HepG2 (cell line): ENCODE results near the gene ZPR1. TPM values are rescaled to one million over a fixed set of nuclear protein-coding genes. Genes with fewer than 3 reads are reported as not detected.

Experiments used
- ATAC-seq: fragments of 200-7000 bp; cut with Tn5 transposase; 3 replicates; pipeline ENCODE4 v1.9.1; 2020; ENCODE audit warnings: mild to moderate bottlenecking, moderate library complexity
- BruUV-seq: library from RNA; stranded (reverse); fragments of 400-500 nt; replicated peaks from 2 replicates; lab custom pipeline; 2021; lab: Mats Ljungman, UMichigan
- CTCF ChIA-PET: fragments of 300-600 bp; formaldehyde crosslinking; extraction: SDS; loops from one replicate; lab custom pipeline; 2021; ENCODE audit warnings: low total read pairs, inconsistent platforms, low intra/inter-chr PET ratio; lab: Yijun Ruan, JAX
- POLR2A ChIA-PET: fragments of 350-600 bp; sonication (Branson Sonifier 250); formaldehyde crosslinking; loops from one replicate; lab custom pipeline; 2020; ENCODE audit warnings: antibody characterized with exemption, inconsistent platforms; lab: Yijun Ruan, JAX
- DNase-seq: peaks from one replicate; pipeline ENCODE4 v3.0.0-alpha.2; 2015; ENCODE audit warnings: low spot score
- FAIRE-seq: peaks from 3 replicates; lab custom pipeline; 2011; peaks lifted over from hg19 to GRCh38; lab: Jason Lieb, UNC
- H2AFZ ChIP-seq: one replicate; pipeline ENCODE4 v1.6.1; 2011; ENCODE audit warnings: low read length, inconsistent platforms
- H3K27ac ChIP-seq: fragments of 300-600 bp; 3 replicates; pipeline ENCODE4 v1.8.0; 2011; ENCODE audit warnings: mixed run types, mild to moderate bottlenecking, mixed read lengths, low read length, inconsistent platforms; ENCODE audit not compliant: insufficient read depth; ENCODE audit errors: extremely low read length
- H3K27me3 ChIP-seq, 2 experiments: fragments of 200-600 bp in 1 of 2; 2 replicates in 1 of 2; 3 replicates in 1 of 2; pipeline versions ENCODE4 v1.6.0 to v1.8.0; 2011; ENCODE audit warnings: low read length in 2 of 2, mild to moderate bottlenecking in 2 of 2, moderate library complexity in 2 of 2, inconsistent platforms in 1 of 2; ENCODE audit not compliant: insufficient read depth in 2 of 2, control insufficient read depth in 1 of 2
- H3K36me3 ChIP-seq, 2 experiments: fragments of 200-600 bp in 1 of 2; replicated peaks in 1 of 2; 2 replicates in 1 of 2; 3 replicates in 1 of 2; pipeline versions ENCODE4 v1.5.1 to v1.8.0; 2011; ENCODE audit warnings: low read length in 2 of 2, inconsistent platforms in 1 of 2; ENCODE audit not compliant: insufficient read depth in 2 of 2, control insufficient read depth in 1 of 2
- H3K4me1 ChIP-seq: 2 replicates; pipeline ENCODE4 v1.5.1; 2012; ENCODE audit warnings: low read length, inconsistent platforms; ENCODE audit not compliant: insufficient read depth
- H3K4me2 ChIP-seq: 2 replicates; pipeline ENCODE4 v1.6.0; 2011; ENCODE audit warnings: low read depth, low read length, inconsistent platforms
- H3K4me3 ChIP-seq, 3 experiments: fragments of 200-600 bp in 1 of 3; sonication (generic), shearing (Covaris generic) in 1 of 3; replicated peaks in 1 of 3; 2 replicates each; pipeline ENCODE4 v1.5.1; 2011 to 2016; ENCODE audit warnings: low read length in 3 of 3, inconsistent platforms in 2 of 3, low read depth in 2 of 3, mild to moderate bottlenecking in 2 of 3, control low read depth in 1 of 3, mixed read lengths in 1 of 3; ENCODE audit not compliant: insufficient read depth in 1 of 3
- H3K79me2 ChIP-seq: one replicate; pipeline ENCODE4 v1.6.1; 2011; ENCODE audit warnings: low read length, inconsistent platforms; ENCODE audit not compliant: insufficient read depth
- H3K9ac ChIP-seq: 2 replicates; pipeline ENCODE4 v1.6.0; 2011; ENCODE audit warnings: mild to moderate bottlenecking, low read depth, low read length, inconsistent platforms; ENCODE audit not compliant: insufficient read depth
- H3K9me3 ChIP-seq: 2 replicates; pipeline ENCODE4 v1.5.1; 2012; ENCODE audit warnings: mild to moderate bottlenecking, low read length
- H4K20me1 ChIP-seq: 2 replicates; pipeline ENCODE4 v1.6.0; 2011; ENCODE audit warnings: inconsistent platforms, mild to moderate bottlenecking, low read length, moderate library complexity; ENCODE audit not compliant: insufficient read depth
- ARHGAP35 ChIP-seq: sonication (generic); formaldehyde crosslinking; IDR thresholded peaks from 2 replicates; pipeline ENCODE4 v1.9.0; 2022; ENCODE audit warnings: mild to moderate bottlenecking, inconsistent platforms, moderate library complexity, missing genetic modification reagents, borderline replicate concordance
- RFXAP ChIP-seq: sonication (generic); formaldehyde crosslinking; IDR thresholded peaks from 2 replicates; pipeline ENCODE4 v1.4.0; 2020; ENCODE audit warnings: missing genetic modification reagents, borderline replicate concordance
- SMAD3 ChIP-seq: sonication (generic); formaldehyde crosslinking; IDR thresholded peaks from 2 replicates; pipeline ENCODE4 v1.4.0; 2020; ENCODE audit warnings: missing genetic modification reagents
- SMARCE1 ChIP-seq: fragments of 450-650 bp; IDR thresholded peaks from 2 replicates; pipeline ENCODE4 v1.6.1; 2017; ENCODE audit warnings: borderline replicate concordance
- SOX13 ChIP-seq, 3 experiments: fragments of 450-650 bp in 1 of 3; sonication (generic) in 1 of 3; formaldehyde crosslinking in 1 of 3; IDR thresholded peaks in 2 of 3; conservative IDR thresholded peaks in 1 of 3; 2 replicates each; pipeline versions ENCODE4 v1.5.0 to v1.6.1; 2016 to 2020; ENCODE audit warnings: antibody characterized with exemption in 1 of 3, mild to moderate bottlenecking in 1 of 3, missing compliant biosample characterization in 1 of 3, missing genetic modification reagents in 1 of 3, moderate library complexity in 1 of 3
- ZNF333 ChIP-seq: sonication (generic); formaldehyde crosslinking; IDR thresholded peaks from 2 replicates; pipeline ENCODE4 v1.4.0; 2020; ENCODE audit warnings: mild to moderate bottlenecking, missing genetic modification reagents, borderline replicate concordance
- ZNF510 ChIP-seq: sonication (generic); formaldehyde crosslinking; IDR thresholded peaks from 2 replicates; pipeline ENCODE4 v1.4.0; 2020; ENCODE audit warnings: low read depth, mild to moderate bottlenecking, missing genetic modification reagents
- ZNF572 ChIP-seq: sonication (generic); formaldehyde crosslinking; IDR thresholded peaks from 2 replicates; pipeline ENCODE4 v1.5.1; 2020; ENCODE audit warnings: mild to moderate bottlenecking, missing genetic modification reagents
- ZNF615 ChIP-seq: sonication (generic); formaldehyde crosslinking; IDR thresholded peaks from 2 replicates; pipeline ENCODE4 v1.5.0; 2020; ENCODE audit warnings: mild to moderate bottlenecking, missing genetic modification reagents, borderline replicate concordance
- ZNF616 ChIP-seq: sonication (generic); formaldehyde crosslinking; IDR thresholded peaks from 2 replicates; pipeline ENCODE4 v1.5.0; 2020; ENCODE audit warnings: low read depth, mild to moderate bottlenecking, missing genetic modification reagents
- ZSCAN29 ChIP-seq: sonication (generic); formaldehyde crosslinking; conservative IDR thresholded peaks from 2 replicates; pipeline ENCODE4 v1.4.0; 2020; ENCODE audit warnings: mild to moderate bottlenecking, missing genetic modification reagents
- WGBS: methylation state at CpG from one replicate; pipeline ENCODE4 v1.1.6; 2017; ENCODE audit warnings: low lambda C conversion rate; 5-methylcytosine and 5-hydroxymethylcytosine counted together
- in situ Hi-C: cut with HindIII; loops from 2 replicates; pipeline ENCODE4 v1.10.0; 2017; ENCODE audit warnings: low pct_unique_long_range_greater_than_20kb; ENCODE audit not compliant: extremely low pct_ligation_motif_present
- intact Hi-C: fragments of 100-400 bp; cut with micrococcal nuclease; formaldehyde crosslinking; loops from one replicate; pipeline ENCODE4 v1.10.0; 2022; ENCODE audit not compliant: unreplicated experiment
- polyA plus RNA-seq, 8 experiments: library from polyadenylated mRNA; depleted of rRNA in 3 of 8; stranded (reverse) in 7 of 8; unstranded in 1 of 8; fragments of >200 nt; fragmentation: Illumina TruSeq in 4 of 8; extraction: Trizol in 4 of 8; gene quantifications; 2 replicates each; pipeline versions ENCODE4 v1.2.1 to v1.2.3, GENCODE V29; 2011 to 2016; ENCODE audit warnings: low read depth in 4 of 8, missing spikeins in 1 of 8, mixed read lengths in 1 of 8; ENCODE audit not compliant: insufficient read depth in 1 of 8
- total RNA-seq, 5 experiments: library from RNA; depleted of rRNA; stranded (reverse); fragments of >200 nt; fragmentation: Illumina TruSeq; extraction: Trizol; gene quantifications; 2 replicates each; pipeline ENCODE4 v1.2.3, GENCODE V29; 2016; ENCODE audit warnings: low read depth in 1 of 5
- TF ChIP-seq, protein P1 (sequence below): sonication (generic); formaldehyde crosslinking; IDR thresholded peaks from 2 replicates; pipeline ENCODE4 v1.5.0; 2020; ENCODE audit warnings: mild to moderate bottlenecking, missing genetic modification reagents

Gene ZPR1
- total and polyA plus RNA-seq, 2 of the 13 experiments (the other 11 are each of a cell fraction or from before 2014, with no cell fraction given), result 40.0 to 79.3 TPM

- Histone ChIP-seq H3K27ac (no peak overlapping the region), H3K36me3 (peaks cover 20 to 48% of the 10 kb centered on the region in 2 experiments), H3K79me2 (peaks cover 34% of the 10 kb centered on the region), H3K4me3 (peak overlapping the region; percentile 79 to 90 (median 86)), H3K9me3 (no peaks in the 10 kb centered on the region), H2AFZ (no peak overlapping the region), H3K9ac (peak overlapping the region; percentile 84), H3K4me2 (peak overlapping the region; percentile 99), H3K27me3 (no peaks in the 10 kb centered on the region; a peak in 1 of 5 replicates), H3K4me1 (peaks cover 49% of the 10 kb centered on the region), H4K20me1 (no peaks in the 10 kb centered on the region)
- intact Hi-C loops (no loop called here), in situ Hi-C loops (no loop called here)
- BruUV-seq, result TSS peak; percentile 35
- no peak for ATAC-seq
- WGBS, result 61% methylated on average over 5 of the region's 5 CpGs
- no peak for FAIRE-seq
- POLR2A ChIA-PET, result interaction anchor here (1.1 to 17.3 kb wide), 6 partner anchors 12 to 53 kb away, joined by 3 to 1365 read pairs (median 42); partner anchors contain the start of genes APOA1, APOA4, APOC3 and BUD13
- CTCF ChIA-PET, result no interaction called here
- DNase-seq, result no peak
- no peak for TF ChIP-seq ZNF510 (CRISPR knock-in tag)
- TF ChIP-seq ZNF616 (CRISPR knock-in tag), result 0 out of 2 replicates have a peak, but pooled peaks have one; percentile 11
- TF ChIP-seq RFXAP (CRISPR knock-in tag), result no peak
Observed at GRCh38 chr11:116786966-116787365, 857 bp downstream of the ZPR1 start.

- Histone ChIP-seq H3K9ac (0 out of 2 replicates have a peak overlapping the region, but pooled peaks have one; percentile 84), H3K4me3 (no peak overlapping the region), H2AFZ (no peak overlapping the region), H3K4me1 (peaks cover 43% of the 10 kb centered on the region), H3K27me3 (no peaks in the 10 kb centered on the region; a peak in 1 of 5 replicates), H3K4me2 (peak overlapping the region; percentile 99; the same call in 1 of the 2 replicates), H4K20me1 (no peaks in the 10 kb centered on the region), H3K36me3 (peaks cover 21 to 52% of the 10 kb centered on the region in 2 experiments), H3K79me2 (peaks cover 28% of the 10 kb centered on the region), H3K9me3 (no peaks in the 10 kb centered on the region), H3K27ac (no peak overlapping the region)
- ATAC-seq, result no peak
- no TSS peak for BruUV-seq
- no peak for DNase-seq
- ChIA-PET POLR2A (interaction anchor here (2.1 to 17.3 kb wide), 4 partner anchors 11 to 53 kb away, joined by 7 to 1365 read pairs (median 184); partner anchors contain the start of genes APOA1, APOA4, APOC3 and BUD13), CTCF (no interaction called here)
- FAIRE-seq, result no peak
- WGBS, result 100% methylated on average over 2 of the region's 2 CpGs
- intact Hi-C loops, result no loop called here
- in situ Hi-C loops, result no loop called here
- TF ChIP-seq SOX13 (IDR thresholded peaks at IDR 0.05) (no peak), SOX13 (CRISPR knock-in tag; conservative IDR thresholded peaks at IDR 0.05 in 1 of 2, IDR thresholded peaks at IDR 0.05 in 1 of 2) (no peak), SMARCE1 (no peak), ARHGAP35 (CRISPR knock-in tag) (no peak), ZSCAN29 (CRISPR knock-in tag) (no peak), ZNF333 (CRISPR knock-in tag) (no peak), ZNF572 (CRISPR knock-in tag) (no peak), SMAD3 (no peak), ZNF615 (no peak)
- TF ChIP-seq, protein P1, sequence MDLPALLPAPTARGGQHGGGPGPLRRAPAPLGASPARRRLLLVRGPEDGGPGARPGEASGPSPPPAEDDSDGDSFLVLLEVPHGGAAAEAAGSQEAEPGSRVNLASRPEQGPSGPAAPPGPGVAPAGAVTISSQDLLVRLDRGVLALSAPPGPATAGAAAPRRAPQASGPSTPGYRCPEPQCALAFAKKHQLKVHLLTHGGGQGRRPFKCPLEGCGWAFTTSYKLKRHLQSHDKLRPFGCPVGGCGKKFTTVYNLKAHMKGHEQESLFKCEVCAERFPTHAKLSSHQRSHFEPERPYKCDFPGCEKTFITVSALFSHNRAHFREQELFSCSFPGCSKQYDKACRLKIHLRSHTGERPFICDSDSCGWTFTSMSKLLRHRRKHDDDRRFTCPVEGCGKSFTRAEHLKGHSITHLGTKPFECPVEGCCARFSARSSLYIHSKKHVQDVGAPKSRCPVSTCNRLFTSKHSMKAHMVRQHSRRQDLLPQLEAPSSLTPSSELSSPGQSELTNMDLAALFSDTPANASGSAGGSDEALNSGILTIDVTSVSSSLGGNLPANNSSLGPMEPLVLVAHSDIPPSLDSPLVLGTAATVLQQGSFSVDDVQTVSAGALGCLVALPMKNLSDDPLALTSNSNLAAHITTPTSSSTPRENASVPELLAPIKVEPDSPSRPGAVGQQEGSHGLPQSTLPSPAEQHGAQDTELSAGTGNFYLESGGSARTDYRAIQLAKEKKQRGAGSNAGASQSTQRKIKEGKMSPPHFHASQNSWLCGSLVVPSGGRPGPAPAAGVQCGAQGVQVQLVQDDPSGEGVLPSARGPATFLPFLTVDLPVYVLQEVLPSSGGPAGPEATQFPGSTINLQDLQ, result no peak
Observed at GRCh38 chr11:116786326-116786725, 1.5 kb downstream of the ZPR1 start.
